Pancreas (tissue), 10 donors: ENCODE results near the gene HENMT1. TPM values are rescaled to one million over a fixed set of nuclear protein-coding genes. Genes with fewer than 3 reads are reported as not detected.
"Not testable (repeated sequence)": the region's sequence is repeated elsewhere in the genome, so short reads cannot be mapped to it uniquely, and the experiment has no call there.

Experiments
- ATAC-seq, 4 donors: fragments of 200-7000 bp; cut with Tn5 transposase; one replicate each; pipeline versions ENCODE4 v1.8.0 to v1.9.1; 2020; ENCODE audit warnings: mild to moderate bottlenecking in 4 of 4, moderate library complexity in 4 of 4
- DNase-seq, 6 donors: peaks; one replicate each; pipeline ENCODE4 v3.0.0-alpha.2; 2020
- FAIRE-seq: peaks from 2 replicates; lab custom pipeline; 2012; peaks lifted over from hg19 to GRCh38; lab: Jason Lieb, UNC
- H3K27ac ChIP-seq, 4 donors: fragments of 200-600 bp; sonication (generic); 1 replicate in 3 of 4; 2 replicates in 1 of 4; pipeline versions ENCODE4 v1.5.0 to v1.8.0; 2020
- H3K27me3 ChIP-seq, 4 donors: fragments of 200-600 bp; one replicate each; pipeline ENCODE4 v1.8.0; 2021
- H3K36me3 ChIP-seq, 3 donors: fragments of 200-600 bp; sonication (generic) in 1 of 3; one replicate each; pipeline versions ENCODE4 v1.5.0 to v1.8.0; 2020 to 2021
- H3K4me1 ChIP-seq, 3 donors: fragments of 200-600 bp; one replicate each; pipeline ENCODE4 v1.8.0; 2021
- H3K4me3 ChIP-seq, 4 donors: fragments of 200-600 bp; sonication (generic) in 2 of 4; one replicate each; pipeline versions ENCODE4 v1.5.0 to v1.8.0; 2020 to 2021
- H3K9me3 ChIP-seq, 4 donors: fragments of 200-600 bp; one replicate each; pipeline ENCODE4 v1.8.0; 2021
- CTCF ChIP-seq, 4 donors: fragments of 200-600 bp; sonication (generic) in 3 of 4; IDR thresholded peaks; one replicate each; pipeline versions ENCODE4 v1.5.0 to v1.8.0; 2021; ENCODE audit warnings: antibody characterized with exemption in 4 of 4
- WGBS, 2 donors: extraction: QIAGEN DNeasy Blood & Tissue Kit; methylation state at CpG; one replicate each; pipeline ENCODE4 v1.1.7; 2013; 5-methylcytosine and 5-hydroxymethylcytosine counted together
- intact Hi-C, 3 donors: fragments of 100-400 bp; cut with DNase I; formaldehyde crosslinking; loops; one replicate each; pipeline versions ENCODE4 v1.11.1 to v1.14.2; 2022
- polyA plus RNA-seq, 2 donors: library from polyadenylated mRNA; stranded (reverse); fragments of 200-250 nt; gene quantifications; one replicate each; pipeline ENCODE4 v1.2.3, GENCODE V29; 2013
- total RNA-seq, 6 donors: library from RNA; stranded (reverse); fragmentation: NEBNext Ultra II Directional in 4 of 6; extraction: Animal tissue kit (Norgen Biotek cat#: 25700) in 4 of 6; gene quantifications; one replicate each; pipeline versions ENCODE4 v1.2.1 to v1.2.4, GENCODE V29; 2021 to 2023
- donor health status: healthy with polysubstance abuse.
- donor health status: DM: no; HTN: no; CAD: no; lungs with moderate emphysema.
- donor health status: DM: no; HTN: no; CAD: no.
- donor health status: control.
- donor health status: control.
- donor health status: Bipolar disorder and iron deficiency.
- donor health status: DM: yes; HTN: yes; CAD: no.
- donor health status: DM: no; HTN: no; CAD: no.
- donor health status: DM: no; HTN: no; CAD: no.
- donor health status: DM: yes; HTN: yes; CAD: no.

Gene HENMT1
- total and polyA plus RNA-seq, 8 donors, result 0.42 to 5.5 (median 1.1) TPM

DNA sequence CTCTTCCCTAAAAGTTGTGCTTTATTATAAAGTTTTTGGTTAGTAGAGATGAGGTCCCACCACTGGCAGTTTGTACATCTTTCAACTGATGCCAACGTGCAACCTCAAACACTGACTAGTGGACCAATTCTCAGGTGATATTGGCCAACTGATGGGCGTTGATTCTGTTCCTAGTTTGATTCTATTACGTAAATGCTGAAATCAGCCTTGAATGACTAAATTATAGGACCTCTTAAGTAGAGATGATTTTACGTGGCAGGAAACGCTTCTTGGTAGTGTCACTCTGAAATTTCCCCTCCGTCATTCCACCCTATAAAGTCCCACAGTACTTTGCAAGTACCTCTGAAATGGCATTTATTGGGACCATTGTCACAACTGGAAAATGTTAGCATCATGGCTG, 43.0 kb upstream of the HENMT1 start:
- Histone ChIP-seq H3K4me3 (no peak overlapping the region), H3K27me3 (no peaks in the 10 kb centered on the region), H3K4me1 (no peaks in the 10 kb centered on the region), H3K36me3 (peaks cover 0 to 18% (median 4%) of the 10 kb centered on the region in 3 donors), H3K9me3 (no peaks in the 10 kb centered on the region), H3K27ac (no peak overlapping the region)
- FAIRE-seq, result no peak
- TF ChIP-seq CTCF (IDR thresholded peaks at IDR 0.05), result no peak
- ATAC-seq, result no peak
- WGBS, 2 donors, result 62 to 75% methylated on average over 6 of the region's 6 CpGs
- intact Hi-C loops, result no loop called here
- DNase-seq, result no peak

- H3K36me3 ChIP-seq, result peaks cover 0 to 36% (median 18%) of the 10 kb centered on the region in 3 donors
- WGBS, 2 donors, result 95% methylated on average over 6 of the region's 6 CpGs
- ATAC-seq, H3K27ac ChIP-seq, intact Hi-C loops, H3K4me3 ChIP-seq, H3K27me3 ChIP-seq, FAIRE-seq, DNase-seq, H3K4me1 ChIP-seq, H3K9me3 ChIP-seq: not testable (repeated sequence)
Observed at GRCh38 chr1:108702109-108702508, 41.2 kb upstream of the HENMT1 start.

DNA sequence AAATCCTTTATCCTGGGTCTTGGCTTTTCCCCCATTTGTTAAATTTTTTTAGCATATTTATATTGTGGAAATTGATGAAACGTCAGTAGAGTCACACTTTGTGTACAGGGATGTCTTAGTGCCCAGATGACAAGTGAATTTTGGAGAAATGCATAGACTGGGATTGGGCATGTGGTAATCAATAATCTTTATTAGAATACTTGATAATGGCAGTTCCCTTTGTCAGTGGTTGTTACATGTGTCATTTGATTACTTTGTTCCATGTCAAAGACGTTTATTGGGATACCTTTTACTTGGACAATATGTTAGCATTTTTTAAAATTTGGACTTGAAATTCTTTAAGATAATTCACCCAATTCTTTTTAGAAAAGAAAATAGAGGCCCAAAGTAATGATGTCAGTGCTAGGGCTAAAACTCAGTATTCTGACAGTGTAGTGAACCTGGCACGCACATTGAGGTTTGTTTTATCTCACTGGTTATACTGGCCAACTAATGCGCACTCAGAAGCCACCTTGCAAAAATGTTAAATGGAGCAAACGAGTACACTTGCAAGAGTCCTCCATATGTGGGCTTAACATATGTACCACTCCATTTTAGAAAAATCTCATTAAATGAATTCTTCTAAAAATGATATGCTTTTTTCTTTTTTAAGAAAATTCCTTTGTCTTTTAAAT, 40.4 kb upstream of the HENMT1 start:
- H3K27me3 ChIP-seq, result no peaks in the 10 kb centered on the region

DNA sequence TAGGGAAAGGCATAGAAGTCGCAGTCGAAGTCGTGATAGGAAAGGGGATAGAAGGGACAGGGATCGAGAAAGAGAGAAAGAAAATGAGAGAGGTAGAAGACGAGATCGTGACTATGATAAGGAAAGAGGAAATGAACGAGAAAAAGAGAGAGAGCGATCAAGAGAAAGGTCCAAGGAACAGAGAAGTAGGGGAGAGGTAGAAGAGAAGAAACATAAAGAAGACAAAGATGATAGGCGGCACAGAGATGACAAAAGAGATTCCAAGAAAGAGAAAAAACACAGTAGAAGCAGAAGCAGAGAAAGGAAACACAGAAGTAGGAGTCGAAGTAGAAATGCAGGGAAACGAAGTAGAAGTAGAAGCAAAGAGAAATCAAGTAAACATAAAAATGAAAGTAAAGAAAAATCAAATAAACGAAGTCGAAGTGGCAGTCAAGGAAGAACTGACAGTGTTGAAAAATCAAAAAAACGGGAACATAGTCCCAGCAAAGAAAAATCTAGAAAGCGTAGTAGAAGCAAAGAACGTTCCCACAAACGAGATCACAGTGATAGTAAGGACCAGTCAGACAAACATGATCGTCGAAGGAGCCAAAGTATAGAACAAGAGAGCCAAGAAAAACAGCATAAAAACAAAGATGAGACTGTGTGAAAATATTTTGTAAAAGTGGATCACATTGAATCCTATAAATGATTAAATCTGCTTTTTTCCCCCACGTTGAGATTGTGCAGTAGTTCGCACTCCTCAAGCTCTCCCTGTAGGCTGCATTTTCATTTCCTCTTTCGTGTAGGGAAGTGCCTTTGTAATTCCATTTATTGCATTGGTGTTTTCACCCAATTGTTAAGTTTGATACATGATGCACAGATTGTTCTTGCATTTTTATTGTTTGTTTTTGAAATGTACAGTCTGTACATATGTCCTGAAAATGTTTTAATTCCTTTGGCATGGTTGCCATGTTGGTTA, 38.8 kb upstream of the HENMT1 start:
- no peak for TF ChIP-seq CTCF (IDR thresholded peaks at IDR 0.05)
- FAIRE-seq (no peak), DNase-seq (no peak), ATAC-seq (peak in 1 of 4 donors; percentile 46)
- no peaks in the 10 kb centered on the region for H3K27me3 ChIP-seq
- H3K9me3 ChIP-seq, result no peaks in the 10 kb centered on the region
- 88 to 92% methylated on average over 22 of the region's 22 CpGs for WGBS, 2 donors
- H3K36me3 ChIP-seq, result peaks cover 0 to 49% (median 33%) of the 10 kb centered on the region in 3 donors
- no peak overlapping the region for H3K4me3 ChIP-seq
- peaks cover 7 to 17% (median 14%) of the 10 kb centered on the region in 3 donors for H3K4me1 ChIP-seq
- intact Hi-C loops, result no loop called here
- no peak overlapping the region for H3K27ac ChIP-seq

More for the DNA sequence above, 40.4 kb upstream of the HENMT1 start:
- Histone ChIP-seq H3K9me3 (no peaks in the 10 kb centered on the region), H3K4me3 (no peak overlapping the region), H3K36me3 (peaks cover 0 to 44% (median 26%) of the 10 kb centered on the region in 3 donors), H3K4me1 (peaks cover 0 to under 1% (median 0%) of the 10 kb centered on the region in 3 donors), H3K27ac (no peak overlapping the region)
- intact Hi-C loops, result no loop called here
- ATAC-seq (no peak), FAIRE-seq (no peak), DNase-seq (no peak)
- no peak for TF ChIP-seq CTCF (IDR thresholded peaks at IDR 0.05)
- 83 to 88% methylated on average over 5 of the region's 5 CpGs for WGBS, 2 donors

DNA sequence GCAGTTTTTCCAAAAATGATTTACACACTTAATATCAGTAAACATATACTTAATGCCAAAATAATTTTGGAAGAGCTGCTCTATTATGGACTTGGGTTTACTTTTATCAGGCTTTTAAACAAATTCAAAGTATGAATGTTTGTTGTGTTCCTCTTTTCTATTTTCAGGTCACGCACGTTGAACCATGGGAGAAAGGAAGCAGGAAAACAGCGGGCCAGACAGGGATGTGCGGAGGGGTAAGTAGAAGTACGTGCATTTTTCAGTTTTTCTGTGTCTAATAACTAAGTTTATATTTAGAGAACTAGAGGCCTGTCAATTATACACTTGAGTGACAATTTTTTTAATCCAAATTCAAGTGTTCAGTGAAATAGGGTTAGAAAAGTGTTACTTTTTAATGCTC, 34.6 kb upstream of the HENMT1 start:
- H3K27ac ChIP-seq, result no peak overlapping the region
- peaks cover 0 to 47% (median 33%) of the 10 kb centered on the region in 3 donors for H3K36me3 ChIP-seq
- WGBS, 2 donors, result 74 to 78% methylated on average over 5 of the region's 5 CpGs
- peaks cover 12 to 29% (median 22%) of the 10 kb centered on the region in 3 donors for H3K4me1 ChIP-seq
- intact Hi-C loops, result no loop called here
- H3K4me3 ChIP-seq, result peak overlapping the region in 1 of 4 donors; percentile 4
- TF ChIP-seq CTCF (IDR thresholded peaks at IDR 0.05), result no peak
- no peaks in the 10 kb centered on the region for H3K27me3 ChIP-seq
- no peaks in the 10 kb centered on the region for H3K9me3 ChIP-seq
- ATAC-seq, result no peak
- no peak for FAIRE-seq
- DNase-seq, result no peak
